ENCODE data around the gene FKTN. TPM values are rescaled to one million over a fixed set of nuclear protein-coding genes. Genes with fewer than 3 reads are reported as not detected.

Gene FKTN
- polyA plus RNA-seq, 4 donors = 20.4 to 29.9 (median 28.4) TPM

DNA sequence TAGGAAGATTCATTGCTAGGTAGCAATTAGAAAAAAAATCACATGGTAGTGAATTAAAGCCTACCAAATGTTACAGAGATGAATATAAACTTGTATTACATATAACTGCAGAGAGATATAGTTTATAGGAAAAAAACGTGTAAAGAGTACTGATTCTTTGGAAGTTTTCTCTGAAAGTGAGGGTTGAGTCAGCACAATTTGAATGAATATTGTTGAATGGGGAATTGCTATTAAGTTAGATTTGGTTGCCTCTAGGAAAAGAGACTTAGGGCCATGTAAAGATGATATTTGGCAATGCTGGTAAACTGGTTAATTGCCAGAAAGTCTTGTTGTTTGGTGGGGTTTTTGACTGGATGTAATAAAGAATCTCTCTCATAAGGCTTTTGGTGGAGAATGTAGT is 67.2 kb downstream of the FKTN start:
- no peak for DNase-seq (ENCODE audit: low read depth in 4 of 4, low spot score in 3 of 4)

DNA sequence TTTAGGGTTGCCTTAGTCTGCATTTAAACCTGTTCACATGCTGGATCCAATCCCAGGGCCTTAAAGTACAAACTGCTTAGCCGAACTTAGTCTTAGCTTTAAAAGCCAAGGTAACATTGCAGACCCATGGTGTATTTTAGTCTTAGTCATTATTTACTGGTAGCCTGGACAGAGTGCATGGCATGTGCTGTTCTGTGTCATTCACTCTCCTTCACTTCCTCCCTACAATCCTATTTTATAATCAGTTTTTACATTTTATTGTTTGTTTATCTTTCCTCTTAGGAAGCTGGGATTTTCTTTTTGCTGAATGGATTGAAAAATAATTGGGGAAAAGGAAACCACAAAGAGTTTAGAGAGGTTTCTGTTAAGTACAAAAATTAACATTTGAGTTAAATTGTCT is 74.9 kb downstream of the FKTN start:
- DNase-seq (ENCODE audit: low read depth in 4 of 4, low spot score in 3 of 4) = no peak

DNA sequence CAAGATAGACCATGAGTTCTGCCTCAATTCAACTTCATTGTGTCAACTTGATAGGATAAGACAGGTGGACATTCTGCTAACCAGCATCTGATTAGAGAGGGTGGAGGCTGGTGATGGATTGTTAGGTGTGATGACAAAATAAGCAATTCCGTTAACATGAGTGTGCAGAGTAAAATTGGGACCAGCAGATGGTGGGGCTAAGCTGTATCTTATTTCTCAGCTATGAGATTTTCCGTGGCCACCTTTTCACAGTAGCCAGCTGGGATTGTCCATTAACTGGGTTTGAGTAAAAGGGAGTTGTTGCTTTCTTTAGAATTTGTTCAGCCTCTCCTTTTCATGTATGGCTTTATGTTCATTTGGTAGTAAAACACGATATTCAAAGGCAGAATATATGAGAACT is 75.5 kb downstream of the FKTN start:
- no peak for DNase-seq (ENCODE audit: low read depth in 4 of 4, low spot score in 3 of 4)

DNA sequence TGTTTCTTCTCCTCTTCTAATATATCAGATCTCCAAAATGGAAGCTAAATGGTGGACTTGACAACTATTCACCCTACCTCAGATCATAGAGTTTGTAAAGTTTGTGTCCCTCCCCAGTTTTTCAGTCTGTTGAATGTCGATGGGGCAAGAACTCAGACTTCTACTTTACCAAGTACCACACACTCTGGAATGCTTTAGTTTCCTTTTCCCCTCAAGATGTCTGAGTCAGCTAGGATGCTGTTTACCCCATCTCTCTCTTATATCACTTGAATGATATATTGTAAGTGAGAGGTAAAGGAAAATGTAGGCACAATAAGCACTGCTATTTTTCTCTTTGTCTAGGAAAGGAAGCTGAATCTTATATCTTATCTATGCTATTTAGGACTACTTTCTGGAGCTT is 78.4 kb downstream of the FKTN start:
- DNase-seq (ENCODE audit: low read depth in 4 of 4, low spot score in 3 of 4) = no peak

DNA sequence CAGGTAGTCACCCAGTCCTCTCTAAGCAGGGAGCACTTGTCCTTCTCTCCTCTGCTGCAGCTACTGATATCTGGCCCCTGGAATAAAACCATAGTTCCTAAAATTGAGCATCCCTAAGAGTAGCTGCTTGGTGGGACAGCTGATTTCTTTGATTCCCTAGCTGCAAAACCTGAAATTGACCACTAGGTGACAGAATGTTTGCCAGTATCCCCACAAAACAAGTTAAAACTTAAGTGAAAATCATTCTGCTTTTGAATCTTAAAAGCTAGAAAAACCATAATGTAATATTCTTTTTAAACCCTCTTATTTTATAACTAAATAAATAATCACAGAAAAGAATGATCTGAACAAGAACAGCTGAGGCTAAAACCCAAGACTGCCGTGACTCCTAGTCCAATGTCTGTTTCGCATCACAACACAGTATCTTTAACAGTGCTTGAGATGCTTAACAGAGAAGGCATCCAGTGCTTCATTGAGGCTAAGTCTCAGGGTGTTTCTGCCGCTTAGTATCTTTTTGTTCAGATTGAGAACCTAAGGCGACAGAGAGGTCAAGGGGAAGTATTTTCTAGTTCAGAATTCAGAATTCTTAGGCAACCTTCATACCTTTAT is 80.0 kb downstream of the FKTN start:
- no peak for DNase-seq (ENCODE audit: low read depth in 4 of 4, low spot score in 3 of 4)

DNA sequence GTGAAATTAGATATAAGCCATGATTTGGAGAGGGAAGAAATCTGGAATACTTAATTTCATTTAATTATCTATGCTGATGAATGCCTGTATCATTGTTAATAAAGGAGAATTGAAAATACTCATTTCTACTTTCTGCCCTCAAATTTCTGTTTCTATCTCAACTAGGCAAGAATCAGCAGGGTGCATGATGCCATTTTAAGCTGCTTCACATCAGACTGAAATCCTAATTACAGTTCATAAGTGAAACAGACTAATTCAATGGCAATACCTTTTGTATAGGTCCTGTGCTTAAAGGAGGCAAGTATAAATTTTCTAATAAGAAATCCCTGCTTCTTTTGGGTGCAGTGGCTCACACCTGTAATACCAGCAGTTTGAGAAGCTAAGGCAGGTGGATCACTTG is 82.0 kb downstream of the FKTN start:
- DNase-seq (ENCODE audit: low read depth in 4 of 4, low spot score in 3 of 4) = no peak

DNA sequence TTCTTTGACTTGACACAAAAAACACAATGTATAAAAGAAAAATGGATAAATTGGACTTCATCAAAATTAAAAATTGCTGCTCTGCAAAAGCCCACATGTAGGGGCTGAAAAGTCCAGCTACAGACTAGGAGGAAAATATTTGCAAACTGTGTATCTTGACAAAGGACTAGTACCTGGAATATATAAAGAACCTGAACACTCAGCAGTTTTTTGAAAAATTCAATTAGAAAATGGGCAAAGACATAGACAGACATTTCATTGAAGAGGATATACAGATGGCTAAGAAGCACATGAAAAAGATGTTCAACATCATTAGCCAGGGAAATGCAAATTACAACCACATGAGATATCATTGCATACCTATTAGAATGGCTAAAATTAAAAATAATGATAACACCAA is 85.9 kb downstream of the FKTN start:
- DNase-seq (ENCODE audit: low read depth in 4 of 4, low spot score in 3 of 4) = no peak

DNA sequence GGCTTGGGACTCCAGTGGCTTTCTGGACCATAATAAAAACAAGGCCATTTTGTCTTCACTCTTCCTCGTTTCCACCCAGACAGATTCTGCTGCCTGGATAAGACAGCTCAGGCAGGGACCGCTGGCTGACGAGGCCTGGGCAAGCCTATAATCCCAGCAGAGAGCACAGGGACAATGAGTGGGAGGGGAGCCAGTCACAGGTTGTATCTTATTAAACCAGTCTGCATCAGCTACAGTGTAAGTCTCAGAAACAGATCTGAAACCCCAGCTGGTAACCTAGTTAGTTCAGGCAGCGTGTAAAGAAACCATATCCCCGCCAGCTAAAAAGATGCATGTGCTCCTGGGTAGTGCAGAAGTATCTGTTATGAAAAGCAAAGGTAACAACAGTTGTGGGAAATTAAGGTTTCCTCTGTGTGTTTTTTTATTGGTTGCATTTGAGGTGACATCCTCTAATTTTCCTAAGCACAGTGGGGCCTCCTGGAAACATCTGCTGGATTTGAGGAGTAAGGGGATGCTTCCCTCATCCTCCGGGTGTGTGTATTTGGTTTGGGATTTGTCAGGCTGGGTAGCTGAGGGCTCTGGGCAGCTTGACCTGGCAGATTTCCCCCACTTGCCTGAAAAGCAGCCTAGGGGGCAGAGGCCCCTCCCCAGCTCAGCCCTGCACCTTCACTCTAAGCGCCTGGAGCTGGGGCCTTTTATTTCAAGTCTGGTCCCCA is 89.1 kb downstream of the FKTN start:
- DNase-seq (ENCODE audit: low read depth in 4 of 4, low spot score in 3 of 4) = no peak

DNA sequence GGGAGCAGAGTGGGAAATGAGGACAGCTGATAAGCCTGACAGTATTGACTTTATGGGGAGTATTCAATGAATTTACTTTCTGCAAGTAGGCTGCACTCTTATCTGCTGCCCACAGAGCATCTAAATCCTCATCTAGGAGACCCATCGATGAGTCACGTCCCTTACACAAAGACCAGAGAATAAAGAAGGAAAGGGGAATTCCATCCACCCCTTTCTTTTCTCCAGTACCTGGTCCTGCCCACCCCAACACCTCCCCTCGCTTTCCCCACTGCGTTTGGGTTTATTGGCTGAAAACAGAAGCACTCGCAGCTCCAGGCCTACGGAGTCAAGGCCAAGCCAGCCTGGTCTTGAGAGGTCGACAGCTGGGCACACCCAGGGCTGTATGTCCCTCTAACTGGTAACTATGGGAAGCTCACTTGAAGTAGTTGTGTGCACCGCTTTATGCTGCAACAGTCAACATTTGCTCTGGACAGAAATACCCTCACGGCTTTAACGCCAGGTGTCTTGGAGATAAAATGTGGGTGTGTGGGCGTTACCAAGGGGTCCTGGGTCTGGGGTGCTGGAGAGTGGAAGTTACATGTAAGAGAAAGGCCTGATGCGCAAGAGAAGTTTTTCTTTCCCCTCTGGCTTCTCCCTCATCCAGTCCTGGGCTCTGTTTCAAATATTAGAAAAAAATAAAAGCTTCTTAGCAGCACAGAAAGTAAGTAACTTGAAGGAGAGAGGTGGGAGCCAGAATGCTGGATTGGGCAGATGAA is 89.8 kb downstream of the FKTN start:
- no peak for DNase-seq (ENCODE audit: low read depth in 4 of 4, low spot score in 3 of 4)

DNA sequence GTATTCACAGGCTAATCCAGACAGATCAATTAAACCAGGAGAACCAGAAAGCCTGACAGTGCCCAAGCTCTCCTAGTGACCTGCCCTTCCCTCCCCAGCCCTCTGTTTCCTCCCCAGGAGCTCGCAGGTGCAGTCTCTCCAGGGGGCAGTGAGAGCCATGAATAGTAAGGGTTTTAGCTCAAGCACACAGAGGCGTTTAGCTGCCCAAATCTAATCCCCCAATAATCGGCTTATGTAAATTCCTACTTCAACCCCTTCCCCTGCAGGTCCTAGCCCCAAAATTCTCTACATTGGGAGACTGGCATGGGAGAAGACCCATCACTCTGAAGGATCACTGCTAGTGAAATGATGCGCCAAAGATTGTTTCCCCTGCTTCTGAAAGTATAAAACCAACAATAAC is 93.9 kb downstream of the FKTN start:
- no peak for DNase-seq (ENCODE audit: low read depth in 4 of 4, low spot score in 3 of 4)

DNA sequence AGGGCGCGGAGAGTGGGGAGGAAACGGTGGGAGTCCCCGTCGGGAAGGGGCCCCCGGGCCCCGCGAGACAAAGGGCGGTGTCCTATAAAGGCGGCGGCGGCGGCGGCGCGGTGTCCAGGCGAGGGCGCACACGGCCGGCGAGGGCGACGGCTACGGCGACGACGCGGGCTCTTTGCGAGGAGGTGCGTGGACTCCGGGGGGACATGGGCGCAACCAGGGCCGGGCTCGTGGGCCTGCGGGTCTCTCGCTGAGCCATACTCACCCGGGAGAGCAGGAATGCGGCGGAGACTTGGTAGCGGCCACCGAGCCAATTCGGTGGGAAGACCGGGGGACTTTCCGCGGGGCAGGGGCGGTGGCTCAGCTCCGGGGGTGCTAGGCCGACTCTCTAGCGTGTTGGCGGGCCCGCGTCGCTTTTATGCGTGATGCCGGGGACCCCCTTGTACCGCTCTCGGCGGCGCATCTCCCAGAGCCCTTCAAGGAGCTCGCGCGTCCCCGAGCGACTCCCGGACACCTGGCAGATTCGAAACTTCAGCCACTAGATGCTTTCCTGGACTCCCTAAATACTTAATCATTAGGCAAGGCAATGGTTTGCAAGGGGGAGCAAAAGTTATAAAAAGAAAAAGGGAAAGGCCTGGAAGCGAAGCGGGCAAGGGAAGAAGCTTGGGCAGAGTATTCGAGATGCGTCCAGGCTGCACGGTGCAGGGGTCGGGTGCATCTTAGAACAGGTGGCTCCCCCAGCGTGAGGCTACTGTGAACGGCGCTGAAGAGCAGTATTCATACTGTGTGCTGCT is 98.4 kb downstream of the FKTN start:
- peak in 1 of 4 donors; percentile 12 for DNase-seq (ENCODE audit: low read depth in 4 of 4, low spot score in 3 of 4)

DNA sequence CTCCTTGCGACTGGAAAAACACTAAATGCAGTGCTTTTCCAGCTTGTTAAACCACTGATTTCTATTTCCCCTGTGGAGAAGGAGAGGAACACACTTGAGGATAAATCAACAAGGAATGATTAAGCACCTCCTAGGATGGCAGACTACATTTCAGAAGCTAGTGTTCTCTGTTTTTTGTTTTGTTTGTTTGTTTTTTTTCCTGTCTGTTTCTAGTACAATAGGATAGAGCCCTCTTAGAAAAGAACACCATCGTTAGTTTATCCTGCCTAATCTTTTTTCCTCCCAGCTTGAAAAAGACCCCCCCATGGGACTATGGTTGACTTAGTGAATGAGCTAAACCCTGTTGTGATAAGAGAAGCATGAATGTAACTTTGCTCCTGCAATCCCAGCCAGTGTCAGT is 100.4 kb downstream of the FKTN start:
- DNase-seq (ENCODE audit: low read depth in 4 of 4, low spot score in 3 of 4) = no peak

DNA sequence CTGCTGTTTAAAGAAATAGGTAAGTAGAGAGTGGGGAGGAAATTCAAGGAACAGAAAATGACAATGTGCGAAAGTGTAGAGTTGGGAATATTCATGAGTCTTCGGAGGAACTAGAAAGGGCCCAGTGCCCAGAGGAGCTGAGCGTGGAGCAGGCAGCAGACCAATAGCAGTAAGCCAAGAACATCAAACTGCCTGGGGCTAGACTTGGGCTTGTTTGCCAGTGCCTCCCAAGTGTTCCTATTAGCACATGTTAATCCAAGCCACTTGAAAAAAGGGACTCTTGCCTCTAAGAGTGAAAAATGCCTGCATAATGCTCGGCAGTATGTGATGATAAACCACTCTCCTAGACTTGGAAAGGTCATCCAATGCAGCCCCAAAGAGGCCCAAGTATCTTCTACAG is 103.1 kb downstream of the FKTN start:
- DNase-seq (ENCODE audit: low read depth in 4 of 4, low spot score in 3 of 4) = no peak

DNA sequence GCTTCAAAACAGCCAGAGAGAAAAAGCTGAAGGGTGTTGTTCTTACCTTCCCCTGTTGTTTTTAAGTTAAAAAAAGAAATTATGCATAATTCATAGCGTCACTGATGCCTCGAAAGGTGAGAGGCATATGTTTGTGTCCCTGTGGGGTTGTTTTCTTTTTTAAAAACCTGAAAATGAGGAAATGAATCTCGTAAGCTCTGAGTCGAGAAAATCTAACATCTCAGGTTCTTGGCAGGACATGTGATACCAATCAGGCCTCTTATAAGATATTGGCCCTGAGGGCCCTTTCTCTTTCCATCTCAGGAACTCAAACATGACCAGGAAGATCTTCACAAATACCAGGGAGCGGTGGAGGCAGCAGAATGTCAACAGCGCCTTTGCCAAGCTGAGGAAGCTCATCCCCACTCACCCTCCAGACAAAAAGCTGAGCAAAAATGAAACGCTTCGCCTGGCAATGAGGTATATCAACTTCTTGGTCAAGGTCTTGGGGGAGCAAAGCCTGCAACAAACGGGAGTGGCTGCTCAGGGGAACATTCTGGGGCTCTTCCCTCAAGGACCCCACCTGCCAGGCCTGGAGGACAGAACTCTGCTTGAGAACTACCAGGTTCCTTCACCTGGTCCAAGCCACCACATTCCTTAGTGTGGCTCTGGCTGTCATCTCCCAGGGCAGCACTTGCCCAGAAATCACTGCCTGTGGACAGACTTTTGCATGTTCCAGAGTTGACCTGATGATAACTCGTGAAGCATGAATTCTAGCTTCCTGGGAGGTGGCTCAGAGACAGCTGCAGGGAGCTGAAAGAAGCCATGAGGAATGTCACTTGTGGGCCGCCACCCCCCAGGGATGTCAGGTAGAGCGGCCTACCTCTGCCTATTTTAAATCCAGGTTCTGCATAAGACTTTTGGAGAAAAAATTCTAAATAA is 104.5 kb downstream of the FKTN start, which contains the start of gene TAL2:
TSS of gene TAL2 (plus strand) at position 274 of the 921 bp plus-strand sequence. CDS start at position 314, 40 bp downstream.
- no peak for DNase-seq (ENCODE audit: low read depth in 4 of 4, low spot score in 3 of 4)

DNA sequence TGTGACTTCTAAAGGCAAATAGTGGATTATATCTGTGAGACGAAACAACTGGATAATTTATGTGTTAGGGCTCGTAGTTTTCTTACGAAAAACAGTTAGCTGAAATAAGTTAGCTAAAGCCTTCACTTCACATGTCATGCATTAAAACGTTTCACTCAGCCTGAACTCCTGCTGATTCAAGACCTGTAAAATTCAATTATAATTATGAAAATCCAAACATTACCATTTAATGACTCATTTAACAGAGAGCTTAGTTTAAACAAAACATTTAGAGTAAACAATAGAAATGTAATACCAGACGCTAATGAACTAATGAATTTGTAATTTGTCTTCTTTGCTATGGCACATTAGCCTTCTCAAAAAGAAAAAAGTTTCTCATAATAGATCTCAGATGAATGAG is 106.0 kb downstream of the FKTN start:
- no peak for DNase-seq (ENCODE audit: low read depth in 4 of 4, low spot score in 3 of 4)

DNA sequence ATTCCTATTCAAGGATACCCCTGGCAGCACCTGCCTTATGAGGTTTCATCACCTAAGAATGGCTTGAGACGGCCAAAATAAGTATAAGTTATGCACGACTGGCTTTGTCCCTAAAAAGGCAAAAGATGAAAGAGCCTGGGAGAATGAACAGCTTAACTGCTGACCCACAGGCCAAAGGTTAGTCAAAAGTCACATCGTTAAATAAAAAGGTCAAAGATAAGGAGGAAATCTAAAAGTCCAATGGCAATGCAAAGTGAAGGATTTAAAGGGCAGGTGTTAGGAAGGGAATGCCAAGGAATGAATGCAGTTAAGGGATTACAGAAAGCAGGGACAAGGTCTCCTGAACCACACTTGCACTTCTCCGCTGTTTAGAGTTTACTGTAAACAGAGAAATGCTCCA is 109.9 kb downstream of the FKTN start:
- DNase-seq (ENCODE audit: low read depth in 4 of 4, low spot score in 3 of 4) = no peak

DNA sequence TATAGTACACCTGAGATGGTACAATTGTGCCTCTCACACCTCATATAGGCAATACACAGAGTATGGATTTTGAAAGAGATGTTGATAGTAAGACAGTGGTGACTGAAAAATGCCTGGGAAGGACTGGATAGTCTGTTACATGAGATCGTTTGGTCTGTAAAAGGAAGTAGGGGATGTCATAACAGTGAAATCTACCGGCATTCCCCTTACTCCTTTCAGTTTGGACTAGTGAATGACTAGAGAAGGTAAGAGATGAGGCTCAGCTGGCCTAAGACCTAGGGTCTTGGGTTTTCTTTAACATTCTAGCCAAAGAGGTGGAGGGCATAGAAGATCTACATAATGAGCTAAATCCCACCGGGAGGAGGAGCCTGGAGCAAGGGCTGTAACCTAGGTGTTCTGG is 112.4 kb downstream of the FKTN start:
- DNase-seq (ENCODE audit: low read depth in 4 of 4, low spot score in 3 of 4) = no peak

DNA sequence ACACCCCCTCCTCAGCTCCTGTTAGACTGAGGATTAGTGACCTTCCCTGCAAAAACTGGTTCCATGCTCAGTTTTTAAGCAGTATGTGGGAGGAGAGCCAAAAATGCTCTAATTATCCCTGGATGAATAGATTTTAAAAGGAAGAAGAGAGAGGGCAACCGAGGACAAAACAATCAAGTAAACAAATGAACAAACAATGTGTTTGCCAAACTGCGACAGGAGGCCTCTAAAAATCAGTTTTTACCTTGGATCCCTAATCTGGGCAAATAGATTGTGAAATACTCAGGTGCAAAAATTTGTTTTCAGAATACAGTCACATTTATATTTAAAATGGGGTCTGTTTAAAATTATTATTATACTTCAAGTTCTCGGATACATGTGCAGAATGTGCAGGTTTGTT is 112.8 kb downstream of the FKTN start:
- DNase-seq (ENCODE audit: low read depth in 4 of 4, low spot score in 3 of 4) = no peak

DNA sequence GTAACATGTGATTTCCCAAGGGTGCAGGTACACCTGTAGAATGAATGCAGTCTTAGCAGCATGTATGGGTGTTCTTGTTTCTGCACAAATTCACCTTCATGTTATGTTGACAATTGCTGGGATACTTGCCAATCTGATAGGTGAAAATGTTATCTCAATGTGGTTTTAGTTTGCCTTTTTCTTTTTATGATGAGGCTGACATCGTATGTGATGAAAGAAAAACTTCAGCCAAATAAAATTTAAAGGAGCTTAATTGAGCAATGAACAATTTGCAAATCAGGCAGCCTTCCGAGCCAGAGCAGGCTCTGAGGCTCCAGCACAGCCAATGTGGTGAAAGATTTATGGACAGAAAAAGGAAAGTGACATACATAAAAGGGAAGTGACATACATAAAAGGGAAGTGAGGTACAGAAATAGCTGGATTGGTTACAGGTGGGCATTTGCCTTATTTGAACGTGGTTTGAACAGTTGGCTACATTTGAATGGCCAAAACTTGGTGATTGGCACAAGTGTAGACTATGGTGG is 114.8 kb downstream of the FKTN start:
- no peak for DNase-seq (ENCODE audit: low read depth in 4 of 4, low spot score in 3 of 4)
